ENCODE measurements around the gene MACROD2. TPM values are rescaled to one million over a fixed set of nuclear protein-coding genes. Genes with fewer than 3 reads are reported as not detected.

Gene MACROD2
- total RNA-seq, 2 donors from 2014 or later, result 8.3 to 21.8 TPM

GRCh38 chr20:15924556-15924955, 1929.2 kb downstream of the MACROD2 start:
- ATAC-seq (no peak), DNase-seq (no peak)
- WGBS, 2 donors, result 26 to 38% methylated on average over 1 of the region's 1 CpG
- H3K9me3 ChIP-seq, result no peaks in the 10 kb centered on the region
- H3K27ac ChIP-seq, result no peak overlapping the region
- TF ChIP-seq, protein P1, sequence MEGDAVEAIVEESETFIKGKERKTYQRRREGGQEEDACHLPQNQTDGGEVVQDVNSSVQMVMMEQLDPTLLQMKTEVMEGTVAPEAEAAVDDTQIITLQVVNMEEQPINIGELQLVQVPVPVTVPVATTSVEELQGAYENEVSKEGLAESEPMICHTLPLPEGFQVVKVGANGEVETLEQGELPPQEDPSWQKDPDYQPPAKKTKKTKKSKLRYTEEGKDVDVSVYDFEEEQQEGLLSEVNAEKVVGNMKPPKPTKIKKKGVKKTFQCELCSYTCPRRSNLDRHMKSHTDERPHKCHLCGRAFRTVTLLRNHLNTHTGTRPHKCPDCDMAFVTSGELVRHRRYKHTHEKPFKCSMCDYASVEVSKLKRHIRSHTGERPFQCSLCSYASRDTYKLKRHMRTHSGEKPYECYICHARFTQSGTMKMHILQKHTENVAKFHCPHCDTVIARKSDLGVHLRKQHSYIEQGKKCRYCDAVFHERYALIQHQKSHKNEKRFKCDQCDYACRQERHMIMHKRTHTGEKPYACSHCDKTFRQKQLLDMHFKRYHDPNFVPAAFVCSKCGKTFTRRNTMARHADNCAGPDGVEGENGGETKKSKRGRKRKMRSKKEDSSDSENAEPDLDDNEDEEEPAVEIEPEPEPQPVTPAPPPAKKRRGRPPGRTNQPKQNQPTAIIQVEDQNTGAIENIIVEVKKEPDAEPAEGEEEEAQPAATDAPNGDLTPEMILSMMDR (IDR thresholded peaks at IDR 0.05), result no peak
- no peak for TF ChIP-seq POLR2A (IDR thresholded peaks at IDR 0.05)
- no peaks in the 10 kb centered on the region for H3K4me1 ChIP-seq
- H3K36me3 ChIP-seq (replicated peaks in 1 of 2; ENCODE audit: insufficient read depth in 1 of 2, low read depth in 2 of 2), result no peaks in the 10 kb centered on the region
- H3K4me3 ChIP-seq, result no peak overlapping the region
- intact Hi-C loops (cut with DNase I), result no loop called here
- H3K27me3 ChIP-seq, result no peaks in the 10 kb centered on the region

DNA sequence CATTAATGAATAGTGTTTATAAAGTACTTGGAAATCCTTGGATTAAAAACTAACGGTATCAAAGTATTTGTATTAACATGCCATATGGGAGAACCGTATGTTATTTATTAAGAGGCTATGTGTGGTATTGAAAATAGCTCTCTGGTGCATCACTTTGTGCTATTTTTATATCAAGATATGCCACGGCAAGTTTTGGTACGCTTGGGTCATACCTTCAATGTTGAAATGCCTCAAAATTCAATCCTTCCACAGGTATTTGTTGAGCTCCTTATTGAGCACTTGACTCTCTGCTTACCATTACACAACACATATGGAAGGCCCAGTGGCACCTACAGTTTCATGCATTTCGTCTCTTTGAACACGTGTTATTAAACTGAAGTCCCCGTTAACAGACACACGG, 1930.1 kb downstream of the MACROD2 start:
- ATAC-seq, result no peak
- Histone ChIP-seq H3K4me3 (no peak overlapping the region), H3K9me3 (no peaks in the 10 kb centered on the region), H3K27ac (no peak overlapping the region), H3K4me1 (no peaks in the 10 kb centered on the region), H3K36me3 (replicated peaks in 1 of 2; ENCODE audit: insufficient read depth in 1 of 2, low read depth in 2 of 2) (no peaks in the 10 kb centered on the region), H3K27me3 (no peaks in the 10 kb centered on the region)
- intact Hi-C loops (cut with DNase I), result no loop called here
- no peak for TF ChIP-seq POLR2A (IDR thresholded peaks at IDR 0.05)
- TF ChIP-seq, protein P1 (IDR thresholded peaks at IDR 0.05), result no peak
- 72 to 79% methylated on average over 8 of the region's 8 CpGs for WGBS, 2 donors
- DNase-seq, result no peak

GRCh38 chr20:15927893-15928650, 1932.8 kb downstream of the MACROD2 start:
- Histone ChIP-seq H3K36me3 (replicated peaks in 1 of 2; ENCODE audit: insufficient read depth in 1 of 2, low read depth in 2 of 2) (no peaks in the 10 kb centered on the region), H3K27ac (no peak overlapping the region), H3K4me1 (no peaks in the 10 kb centered on the region), H3K27me3 (no peaks in the 10 kb centered on the region), H3K4me3 (no peak overlapping the region), H3K9me3 (no peaks in the 10 kb centered on the region)
- intact Hi-C loops (cut with DNase I), result no loop called here
- ATAC-seq (no peak), DNase-seq (no peak)
- no peak for TF ChIP-seq POLR2A (IDR thresholded peaks at IDR 0.05)
- TF ChIP-seq, protein P1 (IDR thresholded peaks at IDR 0.05), result no peak
- WGBS, 2 donors, result 79 to 83% methylated on average over 3 of the region's 3 CpGs

- TF ChIP-seq, protein P1 (IDR thresholded peaks at IDR 0.05), result no peak
- no peak for TF ChIP-seq POLR2A (IDR thresholded peaks at IDR 0.05)
- intact Hi-C loops (cut with DNase I), result no loop called here
- no peak overlapping the region for H3K27ac ChIP-seq
- H3K36me3 ChIP-seq (replicated peaks in 1 of 2; ENCODE audit: insufficient read depth in 1 of 2, low read depth in 2 of 2), result no peaks in the 10 kb centered on the region
- no peak for DNase-seq
- no peaks in the 10 kb centered on the region for H3K27me3 ChIP-seq
- no peak for ATAC-seq
- no peak overlapping the region for H3K4me3 ChIP-seq
- no peaks in the 10 kb centered on the region for H3K9me3 ChIP-seq
- H3K4me1 ChIP-seq, result no peaks in the 10 kb centered on the region
Measured at GRCh38 chr20:15928946-15929345, 1933.6 kb downstream of the MACROD2 start.

Data from body of pancreas (tissue), 4 donors.